IgD-negative memory B cell (primary cell): Measurements from ENCODE around the gene SIK3. TPM values are rescaled to one million over a fixed set of nuclear protein-coding genes. Genes with fewer than 3 reads are reported as not detected.
A peak's percentile ranks its signal among the peaks of the same experiment; 100 is the strongest.

Experiments
- H3K27ac Mint-ChIP-seq, 3 donors: one replicate each; pipeline ENCODE4 v1.8.0; 2020 to 2022; ENCODE audit warnings: mild to moderate bottlenecking in 3 of 3, mixed read lengths in 3 of 3, moderate library complexity in 1 of 3
- H3K27me3 Mint-ChIP-seq: one replicate; pipeline ENCODE4 v1.8.0; 2021; ENCODE audit warnings: mixed read lengths
- H3K36me3 Mint-ChIP-seq: one replicate; pipeline ENCODE4 v1.8.0; 2020; ENCODE audit warnings: mild to moderate bottlenecking, mixed read lengths
- H3K4me1 Mint-ChIP-seq, 3 donors: one replicate each; pipeline ENCODE4 v1.8.0; 2020 to 2022; ENCODE audit warnings: mixed read lengths in 3 of 3, mild to moderate bottlenecking in 1 of 3
- H3K4me3 Mint-ChIP-seq, 4 donors: one replicate each; pipeline ENCODE4 v1.8.0; 2020 to 2022; ENCODE audit warnings: mild to moderate bottlenecking in 4 of 4, mixed read lengths in 4 of 4, moderate library complexity in 3 of 4
- H3K9me3 Mint-ChIP-seq, 3 donors: one replicate each; pipeline ENCODE4 v1.8.0; 2020 to 2021; ENCODE audit warnings: mixed read lengths in 3 of 3, mild to moderate bottlenecking in 1 of 3
- polyA plus RNA-seq: library from polyadenylated mRNA; unstranded; fragments of 300-500 nt; fragmentation: Illumina TruSeq; gene quantifications from one replicate; pipeline ENCODE4 v1.2.3, GENCODE V29; 2021

Gene SIK3
- polyA plus RNA-seq, 1 donor from 2014 or later = 25.1 TPM

DNA sequence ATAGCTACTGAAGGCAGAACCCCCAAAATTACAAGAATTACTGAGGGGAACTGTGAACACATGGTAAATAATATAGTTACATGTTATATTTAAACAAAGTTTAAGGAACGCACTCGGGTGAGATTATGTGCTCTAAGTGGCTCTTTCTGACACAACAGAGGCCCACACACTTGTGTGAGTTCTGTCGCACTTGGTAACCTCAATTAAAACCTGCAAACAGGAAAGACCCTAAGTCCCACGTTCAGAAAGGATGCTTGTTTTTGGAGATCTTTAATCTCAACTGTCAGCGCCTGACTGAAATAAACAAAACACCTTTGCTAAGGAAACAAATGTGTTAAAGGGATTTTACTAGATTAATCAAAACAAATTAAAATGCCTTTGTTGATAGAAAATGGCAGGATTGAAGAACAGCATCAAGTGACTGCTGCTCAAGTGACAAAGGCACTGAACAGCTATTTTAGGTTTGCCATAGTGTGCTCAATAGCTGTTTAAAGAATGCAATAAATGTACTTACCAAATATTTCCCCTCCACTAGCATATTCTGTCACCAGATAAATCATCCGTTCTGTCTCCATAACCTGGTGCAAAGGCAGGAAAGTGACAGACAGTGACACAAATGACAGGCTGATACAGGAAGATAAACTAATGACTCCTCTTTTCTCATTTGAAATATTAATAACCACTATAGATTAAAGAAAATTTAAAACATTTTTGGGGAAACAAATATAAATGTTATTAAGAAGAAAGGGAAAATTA, 144.5 kb downstream of the SIK3 start:
- Mint-ChIP-seq H3K27ac (no peak overlapping the region), H3K9me3 (no peaks in the 10 kb centered on the region), H3K4me3 (peak overlapping the region in 1 of 4 donors; percentile 33), H3K4me1 (peaks cover 26 to 50% (median 42%) of the 10 kb centered on the region in 3 donors), H3K36me3 (peaks cover 10% of the 10 kb centered on the region), H3K27me3 (no peaks in the 10 kb centered on the region)

DNA sequence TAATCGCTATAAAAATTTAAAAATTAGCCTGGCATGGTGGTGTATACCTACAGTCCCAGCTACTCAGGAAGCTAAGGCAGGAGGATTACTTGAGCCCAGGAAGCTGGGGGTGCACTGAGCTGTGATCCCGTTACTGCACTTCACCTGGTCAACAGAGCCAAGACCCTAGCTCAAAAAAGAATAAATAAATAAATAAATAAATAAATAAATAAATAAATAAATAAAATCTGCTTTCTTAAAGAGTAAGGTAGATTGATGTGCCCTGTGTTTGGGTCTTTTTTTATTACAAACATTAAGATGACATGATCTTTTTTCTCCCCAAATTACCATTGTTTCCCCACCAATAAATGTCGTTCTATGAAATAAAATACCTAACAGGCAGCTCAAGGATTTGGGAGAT, 146.5 kb downstream of the SIK3 start:
- H3K27me3 Mint-ChIP-seq = no peaks in the 10 kb centered on the region
- no peak overlapping the region for H3K27ac Mint-ChIP-seq
- peaks cover 20 to 39% (median 37%) of the 10 kb centered on the region in 3 donors for H3K4me1 Mint-ChIP-seq
- no peaks in the 10 kb centered on the region for H3K9me3 Mint-ChIP-seq
- no peak overlapping the region for H3K4me3 Mint-ChIP-seq
- peaks cover 14% of the 10 kb centered on the region for H3K36me3 Mint-ChIP-seq

DNA sequence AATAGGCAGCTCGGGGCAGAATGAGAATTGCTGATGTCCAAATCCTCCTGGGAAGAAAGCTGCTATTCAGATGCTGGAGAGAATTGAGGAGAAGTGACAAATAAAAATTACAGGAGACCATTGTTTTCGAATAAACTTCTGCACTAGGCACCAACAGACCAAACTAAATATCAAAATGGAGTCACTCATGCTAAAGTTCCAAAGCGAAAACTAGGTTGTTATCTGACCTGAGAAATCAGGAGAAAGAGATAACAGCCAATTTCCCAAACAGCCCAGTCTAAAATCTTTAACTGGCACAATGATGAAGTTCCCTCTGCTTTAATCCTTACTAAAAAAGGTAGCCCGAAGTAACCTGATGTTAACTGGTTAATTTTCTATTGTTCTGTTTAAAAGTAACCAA, 148.0 kb downstream of the SIK3 start:
- H3K4me3 Mint-ChIP-seq = no peak overlapping the region
- peaks cover 11% of the 10 kb centered on the region for H3K36me3 Mint-ChIP-seq
- H3K4me1 Mint-ChIP-seq = peaks cover 11 to 29% (median 24%) of the 10 kb centered on the region in 3 donors
- no peaks in the 10 kb centered on the region for H3K9me3 Mint-ChIP-seq
- H3K27me3 Mint-ChIP-seq = no peaks in the 10 kb centered on the region
- H3K27ac Mint-ChIP-seq = peak overlapping the region in 1 of 3 donors; percentile 18

DNA sequence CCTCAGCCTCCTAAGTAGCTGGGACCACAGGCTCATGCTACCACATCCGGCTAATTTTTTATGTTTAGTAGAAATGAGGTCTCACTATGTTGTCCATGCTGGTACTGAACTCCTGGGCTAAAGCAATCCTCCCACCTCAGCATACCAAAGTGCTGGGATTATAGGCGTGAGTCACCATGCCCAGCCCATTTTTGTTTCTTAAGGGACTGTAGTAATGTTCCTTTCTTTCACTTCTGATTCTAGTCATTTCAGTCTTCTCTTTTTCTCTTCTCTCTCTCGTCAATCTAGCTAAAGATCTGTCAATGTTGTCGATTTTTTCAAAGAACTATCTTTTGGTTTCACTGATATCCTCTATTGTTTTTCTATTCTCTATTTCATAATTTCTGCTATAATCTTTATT, 149.8 kb downstream of the SIK3 start:
- Mint-ChIP-seq H3K27ac (peak overlapping the region; percentile 9 to 89 (median 65)), H3K9me3 (no peaks in the 10 kb centered on the region), H3K4me3 (peak overlapping the region in 1 of 4 donors; percentile 18), H3K27me3 (no peaks in the 10 kb centered on the region), H3K4me1 (peaks cover 11 to 27% (median 25%) of the 10 kb centered on the region in 3 donors), H3K36me3 (peaks cover 8% of the 10 kb centered on the region)

DNA sequence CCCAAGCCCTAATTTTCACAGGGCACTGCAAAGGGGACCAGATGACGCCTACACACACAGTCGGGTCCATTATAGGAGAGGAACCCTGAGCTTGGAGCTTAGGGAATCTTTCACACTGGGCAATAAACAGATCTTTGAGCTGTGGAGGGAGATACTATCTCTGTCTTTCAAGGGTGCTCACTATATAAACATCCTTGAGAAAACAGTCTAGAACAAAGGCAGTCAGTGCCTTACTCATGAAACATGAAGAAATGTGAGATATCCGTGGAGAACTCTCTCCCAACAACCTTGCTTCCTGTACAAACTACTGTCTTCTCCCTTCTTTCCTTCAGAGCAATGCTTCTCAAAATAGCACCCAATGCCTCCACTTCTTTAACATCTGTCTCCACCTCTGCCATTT, 151.8 kb downstream of the SIK3 start:
- Mint-ChIP-seq H3K36me3 (peaks cover 8% of the 10 kb centered on the region), H3K4me1 (peaks cover 9 to 41% (median 28%) of the 10 kb centered on the region in 3 donors), H3K27ac (no peak overlapping the region)

DNA sequence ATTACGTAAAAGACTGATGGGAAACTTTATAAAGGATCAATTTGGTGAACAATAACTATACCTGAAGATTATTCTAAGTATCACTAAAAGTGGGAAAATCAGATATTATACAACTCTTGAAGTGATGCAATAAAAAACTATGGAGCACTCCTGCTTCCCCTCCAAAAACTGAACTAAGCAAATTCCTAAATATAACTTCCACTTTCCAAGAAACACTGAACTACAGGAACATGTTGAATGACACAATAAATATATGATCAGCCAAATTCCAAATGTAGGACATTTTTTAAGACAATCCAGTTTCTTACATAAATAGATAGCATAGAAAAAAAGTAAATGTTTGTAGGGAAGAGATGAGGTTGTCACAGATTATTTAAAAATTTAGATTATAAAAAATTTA, 158.7 kb downstream of the SIK3 start:
- peaks cover 0 to 21% (median 9%) of the 10 kb centered on the region in 3 donors for H3K4me1 Mint-ChIP-seq
- H3K4me3 Mint-ChIP-seq = no peak overlapping the region
- H3K27me3 Mint-ChIP-seq = no peaks in the 10 kb centered on the region
- no peaks in the 10 kb centered on the region for H3K9me3 Mint-ChIP-seq
- peak overlapping the region in 1 of 3 donors; percentile 85 for H3K27ac Mint-ChIP-seq
- no peaks in the 10 kb centered on the region for H3K36me3 Mint-ChIP-seq

More for the DNA sequence above, 151.8 kb downstream of the SIK3 start:
- H3K27me3 Mint-ChIP-seq = no peaks in the 10 kb centered on the region
- H3K9me3 Mint-ChIP-seq = no peaks in the 10 kb centered on the region
- H3K4me3 Mint-ChIP-seq = no peak overlapping the region

DNA sequence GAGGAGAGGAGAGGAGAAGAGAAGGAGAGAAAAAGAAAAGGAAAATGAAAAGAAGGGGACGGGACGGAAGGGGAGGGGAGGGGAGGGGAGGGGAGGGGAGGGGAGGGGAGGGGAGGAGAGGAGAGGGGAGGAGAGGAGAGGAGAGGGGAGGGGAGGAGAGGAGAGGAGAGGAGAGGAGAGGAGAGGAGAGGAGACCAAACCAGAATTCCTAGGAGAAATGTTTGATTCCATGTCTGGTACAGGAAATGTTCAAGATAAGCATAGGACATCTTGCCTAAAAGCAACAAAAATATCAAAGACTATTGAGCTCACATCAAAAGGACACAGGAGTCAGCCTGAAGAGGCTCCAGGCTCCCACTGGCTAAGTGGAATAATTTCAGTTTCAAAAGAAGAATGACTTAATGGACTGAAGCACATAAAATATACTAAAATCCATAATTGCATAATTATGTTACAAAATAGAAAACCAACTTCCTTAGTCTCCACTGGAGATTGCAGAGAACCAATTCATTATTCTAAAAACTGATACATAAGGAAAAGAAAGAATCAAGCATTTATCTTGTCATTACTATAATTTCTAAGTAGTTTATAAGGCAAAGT, 159.7 kb downstream of the SIK3 start:
- no peaks in the 10 kb centered on the region for H3K27me3 Mint-ChIP-seq
- no peak overlapping the region for H3K27ac Mint-ChIP-seq
- peaks cover 4 to 31% (median 13%) of the 10 kb centered on the region in 3 donors for H3K4me1 Mint-ChIP-seq
- no peak overlapping the region for H3K4me3 Mint-ChIP-seq
- peaks cover 5% of the 10 kb centered on the region for H3K36me3 Mint-ChIP-seq
- peaks cover 0 to 3% (median 0%) of the 10 kb centered on the region in 3 donors for H3K9me3 Mint-ChIP-seq

DNA sequence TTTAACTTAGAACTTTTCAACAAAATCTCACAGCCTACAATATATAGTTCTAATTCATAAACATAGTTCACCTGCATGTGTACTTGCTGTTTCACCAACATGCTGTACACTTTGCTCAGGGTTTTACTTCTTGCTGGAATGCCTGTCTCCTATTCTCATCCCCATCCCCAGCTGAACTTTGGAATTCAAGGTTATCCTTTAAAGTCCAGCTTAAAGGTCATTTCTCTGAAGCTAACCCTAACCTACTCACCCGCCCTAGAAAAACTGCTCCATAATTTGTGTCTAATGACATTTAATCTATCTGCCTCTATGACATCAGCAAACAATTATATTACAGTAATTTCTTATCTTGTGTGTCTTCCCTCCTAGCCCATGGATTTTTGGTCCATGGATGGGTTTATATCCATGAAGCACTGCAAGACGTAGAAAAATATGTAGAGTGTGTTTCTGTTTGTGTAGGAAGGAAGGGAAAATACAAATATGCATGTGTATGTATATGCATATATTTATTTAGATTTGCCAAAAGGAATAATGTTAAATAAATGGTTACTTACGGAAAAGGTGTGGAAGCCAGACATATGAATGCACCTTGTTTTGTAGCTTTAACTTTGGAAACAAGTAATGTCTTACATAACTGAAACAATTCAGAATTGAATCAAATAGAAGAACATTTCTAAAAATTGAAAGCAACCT, 161.3 kb downstream of the SIK3 start:
- Mint-ChIP-seq H3K4me1 (peaks cover 12 to 25% (median 19%) of the 10 kb centered on the region in 3 donors), H3K27me3 (no peaks in the 10 kb centered on the region), H3K4me3 (no peak overlapping the region), H3K9me3 (peaks cover 0 to 6% (median 0%) of the 10 kb centered on the region in 3 donors), H3K27ac (peak overlapping the region in 1 of 3 donors; percentile 22), H3K36me3 (peaks cover 6% of the 10 kb centered on the region)

DNA sequence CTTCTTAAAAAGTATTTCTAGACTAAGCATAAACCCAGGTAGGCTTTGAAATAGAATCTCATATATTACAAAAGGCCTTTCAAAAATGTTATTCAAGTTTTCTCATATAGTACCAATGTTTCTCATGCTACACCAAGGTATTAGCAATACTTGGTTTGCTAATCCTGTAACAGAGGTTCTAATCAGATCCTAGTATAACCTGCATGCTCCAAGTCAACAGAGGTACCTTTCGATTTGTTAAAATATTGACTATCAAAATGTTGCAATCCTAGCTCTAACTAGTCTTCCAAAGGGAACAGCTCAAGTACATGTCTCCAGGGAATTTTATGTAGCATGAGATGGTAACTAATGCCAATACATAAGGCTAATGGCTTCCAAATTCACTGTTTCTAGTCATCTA, 162.7 kb downstream of the SIK3 start:
- Mint-ChIP-seq H3K27me3 (no peaks in the 10 kb centered on the region), H3K4me3 (no peak overlapping the region), H3K27ac (peak overlapping the region in 2 of 3 donors; percentile 25 to 47), H3K4me1 (peaks cover 25 to 36% (median 33%) of the 10 kb centered on the region in 3 donors), H3K9me3 (peaks cover 0 to 6% (median 0%) of the 10 kb centered on the region in 3 donors), H3K36me3 (peaks cover 6% of the 10 kb centered on the region)

DNA sequence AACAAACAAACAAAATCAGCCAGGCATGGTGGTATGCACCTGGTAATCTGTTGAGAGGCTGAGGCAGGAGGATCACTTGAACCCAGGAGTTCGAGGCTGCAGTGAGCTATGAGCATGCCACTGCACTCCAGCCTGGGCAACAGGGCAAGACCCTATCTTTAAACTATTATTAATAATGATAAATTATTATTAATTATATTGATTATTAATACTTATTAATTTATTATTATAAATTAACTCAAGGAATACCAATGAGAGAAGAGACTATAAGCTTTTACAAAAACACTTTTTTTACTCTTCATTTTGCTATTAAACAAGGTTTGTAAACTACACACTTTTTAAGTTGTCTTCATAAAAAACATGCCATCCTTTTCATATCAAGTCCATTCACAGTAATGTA, 163.1 kb downstream of the SIK3 start:
- Mint-ChIP-seq H3K36me3 (peaks cover 6% of the 10 kb centered on the region), H3K27me3 (no peaks in the 10 kb centered on the region), H3K4me3 (no peak overlapping the region), H3K27ac (peak overlapping the region in 2 of 3 donors; percentile 25 to 47), H3K4me1 (peaks cover 29 to 40% (median 37%) of the 10 kb centered on the region in 3 donors), H3K9me3 (peaks cover 0 to 6% (median 0%) of the 10 kb centered on the region in 3 donors)

DNA sequence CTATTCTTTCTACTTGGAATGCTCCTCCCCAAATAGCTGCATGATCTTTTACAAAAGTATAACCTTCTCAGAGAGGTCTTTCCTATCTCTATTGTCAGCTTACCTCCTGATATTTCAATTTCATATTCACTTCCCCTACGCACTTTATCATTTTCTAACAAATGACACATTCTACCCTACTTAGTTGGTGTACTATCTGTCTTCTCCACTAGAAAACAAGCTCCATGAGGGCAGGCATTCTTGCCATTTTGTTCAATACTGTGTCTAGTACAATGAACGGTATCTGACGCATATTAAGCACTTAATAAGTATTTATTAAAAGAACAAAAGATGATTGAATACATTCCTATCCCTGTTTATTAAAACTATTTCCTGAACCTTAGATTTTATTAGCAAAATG, 164.3 kb downstream of the SIK3 start:
- H3K9me3 Mint-ChIP-seq = peaks cover 0 to 6% (median 0%) of the 10 kb centered on the region in 3 donors
- H3K27ac Mint-ChIP-seq = peak overlapping the region; percentile 92 to 100 (median 99)
- H3K27me3 Mint-ChIP-seq = no peaks in the 10 kb centered on the region
- H3K4me3 Mint-ChIP-seq = peak overlapping the region in 1 of 4 donors; percentile 72
- H3K36me3 Mint-ChIP-seq = peaks cover 6% of the 10 kb centered on the region
- peaks cover 38 to 49% (median 44%) of the 10 kb centered on the region in 3 donors for H3K4me1 Mint-ChIP-seq

DNA sequence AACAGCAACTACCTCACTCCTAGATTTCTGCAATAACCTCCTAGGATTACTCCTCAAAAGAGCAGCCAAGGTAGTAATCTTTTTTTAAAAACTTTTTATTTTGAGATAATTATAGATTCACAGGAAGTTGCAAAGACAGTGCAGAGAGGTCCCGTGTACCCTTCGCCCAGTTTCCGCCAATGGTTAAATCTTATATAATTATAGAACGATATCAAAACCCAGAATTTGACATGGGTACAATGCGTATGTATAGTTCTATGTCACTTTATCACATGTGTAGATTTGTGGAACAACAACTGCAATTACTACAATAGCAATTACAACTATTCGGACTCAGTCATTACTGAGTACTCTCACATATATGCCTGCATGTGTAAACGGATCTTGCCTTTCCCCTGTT, 166.0 kb downstream of the SIK3 start:
- H3K9me3 Mint-ChIP-seq = peaks cover 0 to 6% (median 0%) of the 10 kb centered on the region in 3 donors
- peak overlapping the region; percentile 78 to 88 (median 84) for H3K4me3 Mint-ChIP-seq
- peak overlapping the region; percentile 92 to 100 (median 99) for H3K27ac Mint-ChIP-seq
- peaks cover 51 to 67% (median 61%) of the 10 kb centered on the region in 3 donors for H3K4me1 Mint-ChIP-seq
- peaks cover 6% of the 10 kb centered on the region for H3K36me3 Mint-ChIP-seq
- no peaks in the 10 kb centered on the region for H3K27me3 Mint-ChIP-seq

DNA sequence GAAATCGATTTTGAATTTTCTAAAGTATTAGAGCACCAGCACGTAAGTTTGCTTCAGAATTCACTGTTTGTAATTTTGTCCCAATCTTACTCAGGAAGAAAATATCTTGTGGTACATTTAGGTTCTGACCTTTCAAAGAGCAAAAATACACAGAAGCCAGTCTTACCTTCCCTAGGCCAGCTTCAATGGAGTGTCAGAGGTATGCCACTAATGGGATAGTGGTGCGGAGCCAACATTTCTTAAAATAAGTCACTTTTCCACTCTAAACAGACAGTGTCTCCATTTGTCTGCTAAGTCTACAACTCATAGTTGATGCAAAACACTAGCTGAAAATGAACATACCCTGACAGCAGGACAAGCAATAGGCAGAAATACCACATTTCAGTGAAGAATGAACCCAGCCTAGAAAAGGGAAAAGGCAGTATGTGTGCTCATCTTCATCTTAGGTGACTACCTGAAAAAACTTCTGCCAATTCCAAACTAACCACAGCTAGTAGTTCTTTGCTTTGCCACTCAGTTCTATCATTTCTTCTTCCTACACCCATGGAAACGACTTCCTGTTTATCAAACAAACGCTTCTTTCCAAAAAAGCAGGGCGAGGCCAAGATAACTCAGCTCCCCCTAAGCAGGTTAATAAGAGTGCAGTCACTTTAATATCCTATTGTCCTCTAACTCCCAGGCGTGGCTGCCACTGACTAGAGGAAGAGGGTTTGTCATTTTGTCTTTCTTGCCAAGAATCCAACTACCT, 166.8 kb downstream of the SIK3 start:
- H3K36me3 Mint-ChIP-seq = peaks cover 8% of the 10 kb centered on the region
- H3K4me1 Mint-ChIP-seq = peaks cover 53 to 65% (median 65%) of the 10 kb centered on the region in 3 donors
- no peaks in the 10 kb centered on the region for H3K27me3 Mint-ChIP-seq
- H3K4me3 Mint-ChIP-seq = peak overlapping the region; percentile 78 to 88 (median 84)
- peak overlapping the region; percentile 92 to 100 (median 99) for H3K27ac Mint-ChIP-seq
- H3K9me3 Mint-ChIP-seq = peaks cover 0 to 6% (median 0%) of the 10 kb centered on the region in 3 donors

DNA sequence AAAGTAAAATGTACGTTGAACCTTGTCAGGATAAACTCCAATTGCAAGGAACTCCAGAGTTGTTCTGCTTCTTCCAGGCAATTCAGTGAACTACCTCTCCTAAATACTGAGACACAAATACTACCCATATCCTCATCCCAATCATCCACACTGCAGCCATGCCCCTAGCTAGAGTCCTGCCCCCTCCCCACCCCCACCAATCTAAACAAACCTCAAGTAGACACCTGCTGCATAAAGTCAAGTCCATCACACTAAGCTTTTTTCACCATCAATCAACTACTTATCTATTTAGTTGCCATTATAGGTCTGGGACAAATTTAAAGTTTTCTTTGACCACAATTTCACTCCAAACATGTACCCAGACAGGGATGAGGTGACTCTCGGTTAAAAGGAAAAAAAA, 167.6 kb downstream of the SIK3 start:
- Mint-ChIP-seq H3K9me3 (peaks cover 0 to 6% (median 0%) of the 10 kb centered on the region in 3 donors), H3K27ac (peak overlapping the region; percentile 92 to 100 (median 99)), H3K27me3 (no peaks in the 10 kb centered on the region), H3K36me3 (peaks cover 8% of the 10 kb centered on the region), H3K4me1 (peaks cover 60 to 70% (median 69%) of the 10 kb centered on the region in 3 donors), H3K4me3 (peak overlapping the region; percentile 78 to 88 (median 84))
